ENCODE data around the gene SRA1. TPM values are rescaled to one million over a fixed set of nuclear protein-coding genes. Genes with fewer than 3 reads are reported as not detected.
"Not testable (repeated sequence)": the region's sequence is repeated elsewhere in the genome, so short reads cannot be mapped to it uniquely, and the experiment has no call there.

Gene SRA1
- 33.0 TPM for polyA plus RNA-seq (2013, experiment 1 of 2)
- polyA plus RNA-seq (2013, experiment 2 of 2), result 33.3 TPM

DNA sequence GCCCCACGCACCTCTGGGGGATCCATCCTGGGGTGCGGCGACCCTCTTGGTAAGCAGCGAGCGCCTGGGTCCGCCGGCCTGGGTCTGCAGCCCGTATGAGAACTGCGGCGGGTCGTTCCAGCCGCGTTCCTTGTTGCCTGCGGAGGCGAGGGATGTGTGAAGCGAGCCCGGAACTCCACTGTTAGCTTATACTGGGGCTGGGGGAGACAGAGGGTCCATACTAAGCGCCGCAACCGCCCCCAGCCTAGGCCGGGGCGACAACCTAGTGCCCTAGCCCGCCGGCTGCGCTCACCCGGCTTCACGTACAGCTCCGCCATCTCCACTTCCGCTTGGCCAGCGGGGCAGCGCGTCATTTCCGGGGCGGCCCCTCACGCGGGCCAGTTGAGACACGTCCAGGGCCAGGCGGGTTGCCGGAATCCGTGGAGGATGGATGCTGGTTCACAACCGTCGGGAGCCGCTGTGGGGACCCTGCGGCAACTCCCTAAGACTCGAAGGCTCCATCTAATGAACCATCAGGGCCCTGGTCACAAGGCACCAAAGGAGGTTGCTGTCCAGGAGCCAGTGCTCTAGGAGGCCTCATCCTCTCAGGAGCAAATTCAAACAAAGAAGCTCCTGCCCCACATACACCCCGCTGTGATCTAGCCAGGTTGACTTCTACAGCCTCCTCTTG lies at the start of gene SRA1:
Gene SRA1, minus strand, starts transcription at position 338 of the 670 bp plus-strand sequence. Its CDS starts 21 bp downstream, at position 317.
- peaks cover 2% of the 10 kb centered on the region for H3K4me1 ChIP-seq (ENCODE audit: control insufficient read depth, low read depth, low read length)
- peak within 1 kb of the TSS; percentile 76 for H3K4me2 ChIP-seq (ENCODE audit: low read length)
- peak within 1 kb of the TSS; percentile 39 for H3K23ac ChIP-seq (ENCODE audit: low read length)
- H3K56ac ChIP-seq (ENCODE audit: low read length), result peak within 1 kb of the TSS; percentile 94
- H3K79me2 ChIP-seq (ENCODE audit: control insufficient read depth, insufficient read depth, low read length), result peaks cover 21% of the 10 kb centered on the region
- H4K5ac ChIP-seq (ENCODE audit: low read length), result no peak within 1 kb of the TSS
- H2BK120ac ChIP-seq (ENCODE audit: low read depth, low read length), result no peak within 1 kb of the TSS
- no peak within 1 kb of the TSS for H4K8ac ChIP-seq (ENCODE audit: low read depth, low read length)
- no peak within 1 kb of the TSS for H2AK5ac ChIP-seq (ENCODE audit: low read length)
- peak within 1 kb of the TSS; percentile 89 for H3K9ac ChIP-seq (ENCODE audit: low read length)
- H3K36me3 ChIP-seq (ENCODE audit: control insufficient read depth, insufficient read depth, low read length), result no peaks in the 10 kb centered on the region
- no CpG with 5 or more reads among the region's 46 CpGs for WGBS (ENCODE audit: extremely low coverage, insufficient coverage, low lambda C conversion rate)
- H3K79me1 ChIP-seq (ENCODE audit: low read length), result peaks cover 15% of the 10 kb centered on the region
- H3K18ac ChIP-seq (ENCODE audit: low read length), result peak within 1 kb of the TSS; percentile 42
- DNase-seq, result peak; percentile 95
- H3K27me3 ChIP-seq (ENCODE audit: insufficient read depth, low read length, poor library complexity), result no peaks in the 10 kb centered on the region
- H3K4me3 ChIP-seq (ENCODE audit: low read length), result peak within 1 kb of the TSS; percentile 76
- H3K4ac ChIP-seq (ENCODE audit: low read depth, low read length), result peak within 1 kb of the TSS; percentile 88
- peak within 1 kb of the TSS; percentile 60 for H3K27ac ChIP-seq (ENCODE audit: low read depth, low read length)
- H2BK5ac ChIP-seq (ENCODE audit: low read length), result peak within 1 kb of the TSS; percentile 60
- H2BK15ac ChIP-seq (replicated peaks; ENCODE audit: low read depth), result no peak within 1 kb of the TSS

DNA sequence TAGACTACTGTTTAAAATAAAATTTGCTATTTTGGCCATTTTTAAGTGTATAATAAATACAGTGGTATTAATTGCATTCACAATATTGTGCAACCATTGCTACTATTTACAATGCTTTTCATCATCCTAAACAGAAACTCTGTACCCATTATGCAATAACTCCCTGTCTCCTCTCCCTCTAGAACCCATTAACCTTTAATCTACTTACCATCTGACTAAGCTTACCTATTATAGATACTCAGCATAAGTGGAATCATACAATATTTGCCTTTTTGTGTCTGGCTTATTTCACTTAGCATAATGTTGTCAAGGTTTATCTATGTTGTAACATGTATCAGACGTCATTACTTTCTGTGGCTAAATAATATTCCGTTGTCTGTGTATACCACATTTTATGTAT lies 49.8 kb upstream of the SRA1 start:
- WGBS (ENCODE audit: extremely low coverage, insufficient coverage, low lambda C conversion rate), result no CpG with 5 or more reads among the region's 2 CpGs
- H3K23ac ChIP-seq (ENCODE audit: low read length), result no peak overlapping the region
- H3K4ac ChIP-seq (ENCODE audit: low read depth, low read length), result no peak overlapping the region
- no peak overlapping the region for H3K4me2 ChIP-seq (ENCODE audit: low read length)
- H3K79me2 ChIP-seq (ENCODE audit: control insufficient read depth, insufficient read depth, low read length), result no peaks in the 10 kb centered on the region
- H4K5ac ChIP-seq (ENCODE audit: low read length), result no peak overlapping the region
- no peak overlapping the region for H3K27ac ChIP-seq (ENCODE audit: low read depth, low read length)
- DNase-seq, result no peak
- H4K8ac ChIP-seq (ENCODE audit: low read depth, low read length), result no peak overlapping the region
- no peak overlapping the region for H3K18ac ChIP-seq (ENCODE audit: low read length)
- H2BK15ac ChIP-seq (replicated peaks; ENCODE audit: low read depth), result no peak overlapping the region
- no peak overlapping the region for H3K9ac ChIP-seq (ENCODE audit: low read length)
- H3K4me1 ChIP-seq (ENCODE audit: control insufficient read depth, low read depth, low read length), result no peaks in the 10 kb centered on the region
- H3K36me3 ChIP-seq (ENCODE audit: control insufficient read depth, insufficient read depth, low read length), result no peaks in the 10 kb centered on the region
- no peaks in the 10 kb centered on the region for H3K27me3 ChIP-seq (ENCODE audit: insufficient read depth, low read length, poor library complexity)
- no peak overlapping the region for H2BK120ac ChIP-seq (ENCODE audit: low read depth, low read length)
- H3K56ac ChIP-seq (ENCODE audit: low read length), result no peak overlapping the region
- no peak overlapping the region for H3K4me3 ChIP-seq (ENCODE audit: low read length)
- H2AK5ac ChIP-seq (ENCODE audit: low read length), result no peak overlapping the region
- no peak overlapping the region for H2BK5ac ChIP-seq (ENCODE audit: low read length)
- no peaks in the 10 kb centered on the region for H3K79me1 ChIP-seq (ENCODE audit: low read length)

DNA sequence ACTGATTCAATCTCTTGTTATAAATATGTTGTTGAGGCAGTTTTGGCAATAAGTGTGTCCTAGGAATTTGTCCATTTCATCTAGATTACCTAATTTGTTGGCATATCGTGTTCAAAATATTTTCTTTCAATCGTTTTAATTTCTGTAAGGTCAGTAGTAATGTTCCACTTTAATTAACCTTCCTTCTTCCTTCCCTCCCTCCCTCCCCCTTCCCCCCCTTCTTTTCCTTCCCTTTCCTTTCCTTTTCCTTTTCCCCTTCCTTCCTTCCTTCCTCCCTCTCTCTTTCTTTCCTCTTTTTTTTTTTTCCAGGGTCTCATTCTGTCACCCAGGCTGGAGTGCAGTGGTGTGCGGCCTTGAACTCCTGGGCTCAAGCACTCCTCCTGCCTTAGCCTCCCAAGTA lies 48.6 kb upstream of the SRA1 start:
- Histone ChIP-seq H3K4ac (ENCODE audit: low read depth, low read length) (no peak overlapping the region), H3K4me3 (ENCODE audit: low read length) (no peak overlapping the region), H3K79me2 (ENCODE audit: control insufficient read depth, insufficient read depth, low read length) (no peaks in the 10 kb centered on the region), H3K4me2 (ENCODE audit: low read length) (no peak overlapping the region), H3K18ac (ENCODE audit: low read length) (no peak overlapping the region), H2BK15ac (replicated peaks; ENCODE audit: low read depth) (no peak overlapping the region), H2BK120ac (ENCODE audit: low read depth, low read length) (no peak overlapping the region), H4K8ac (ENCODE audit: low read depth, low read length) (no peak overlapping the region), H3K27me3 (ENCODE audit: insufficient read depth, low read length, poor library complexity) (no peaks in the 10 kb centered on the region), H4K5ac (ENCODE audit: low read length) (no peak overlapping the region), H3K36me3 (ENCODE audit: control insufficient read depth, insufficient read depth, low read length) (no peaks in the 10 kb centered on the region), H3K56ac (ENCODE audit: low read length) (no peak overlapping the region), H3K79me1 (ENCODE audit: low read length) (no peaks in the 10 kb centered on the region), H2BK5ac (ENCODE audit: low read length) (no peak overlapping the region), H2AK5ac (ENCODE audit: low read length) (no peak overlapping the region), H3K27ac (ENCODE audit: low read depth, low read length) (no peak overlapping the region), H3K9ac (ENCODE audit: low read length) (no peak overlapping the region), H3K4me1 (ENCODE audit: control insufficient read depth, low read depth, low read length) (no peaks in the 10 kb centered on the region), H3K23ac (ENCODE audit: low read length) (no peak overlapping the region)
- DNase-seq, result no peak
- WGBS (ENCODE audit: extremely low coverage, insufficient coverage, low lambda C conversion rate), result no CpG with 5 or more reads among the region's 3 CpGs

DNA sequence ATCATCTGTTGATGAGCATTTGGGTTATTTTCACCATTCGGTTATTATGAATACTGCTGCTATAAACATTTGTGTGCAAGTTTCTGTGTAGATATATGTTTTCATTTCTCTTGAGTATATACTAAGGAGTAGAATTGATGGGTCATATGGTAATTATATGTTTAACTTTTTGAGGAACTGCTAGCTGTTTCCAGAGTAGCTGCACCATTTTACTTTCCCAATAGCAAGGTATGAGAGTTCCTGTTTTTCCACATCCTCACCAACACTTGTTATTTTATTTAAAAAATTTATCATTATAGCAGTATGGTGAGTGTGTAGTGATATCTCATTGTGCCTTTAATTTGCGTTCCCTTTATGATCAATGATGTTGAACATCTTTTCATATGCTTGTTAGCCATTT lies 46.5 kb upstream of the SRA1 start:
- H3K36me3 ChIP-seq (ENCODE audit: control insufficient read depth, insufficient read depth, low read length), result no peaks in the 10 kb centered on the region
- H2BK5ac ChIP-seq (ENCODE audit: low read length), result no peak overlapping the region
- no peak overlapping the region for H4K8ac ChIP-seq (ENCODE audit: low read depth, low read length)
- H2BK15ac ChIP-seq (replicated peaks; ENCODE audit: low read depth), result no peak overlapping the region
- H3K4me3 ChIP-seq (ENCODE audit: low read length), result no peak overlapping the region
- no peaks in the 10 kb centered on the region for H3K79me2 ChIP-seq (ENCODE audit: control insufficient read depth, insufficient read depth, low read length)
- no peak overlapping the region for H3K4me2 ChIP-seq (ENCODE audit: low read length)
- H3K9ac ChIP-seq (ENCODE audit: low read length), result no peak overlapping the region
- H3K56ac ChIP-seq (ENCODE audit: low read length), result no peak overlapping the region
- H3K27me3 ChIP-seq (ENCODE audit: insufficient read depth, low read length, poor library complexity), result no peaks in the 10 kb centered on the region
- no peaks in the 10 kb centered on the region for H3K79me1 ChIP-seq (ENCODE audit: low read length)
- no peak overlapping the region for H3K27ac ChIP-seq (ENCODE audit: low read depth, low read length)
- H3K4me1 ChIP-seq (ENCODE audit: control insufficient read depth, low read depth, low read length), result no peaks in the 10 kb centered on the region
- no peak overlapping the region for H3K4ac ChIP-seq (ENCODE audit: low read depth, low read length)
- no CpG with 5 or more reads among the region's 2 CpGs for WGBS (ENCODE audit: extremely low coverage, insufficient coverage, low lambda C conversion rate)
- H2AK5ac ChIP-seq (ENCODE audit: low read length), result no peak overlapping the region
- no peak overlapping the region for H2BK120ac ChIP-seq (ENCODE audit: low read depth, low read length)
- H3K23ac ChIP-seq (ENCODE audit: low read length), result no peak overlapping the region
- no peak for DNase-seq
- H4K5ac ChIP-seq (ENCODE audit: low read length), result no peak overlapping the region
- H3K18ac ChIP-seq (ENCODE audit: low read length), result no peak overlapping the region

DNA sequence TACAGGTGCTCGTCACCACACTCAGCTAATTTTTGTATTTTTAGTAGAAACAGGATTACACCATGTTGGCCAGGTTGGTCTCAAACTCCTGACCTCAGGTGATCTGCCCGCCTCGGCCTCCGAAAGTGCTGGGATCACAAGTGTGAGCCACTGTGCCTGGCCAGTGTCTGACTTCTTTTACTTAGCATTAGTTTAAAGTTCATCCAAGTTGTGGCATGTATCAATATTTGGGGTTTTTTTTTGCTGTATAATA lies 46.1 kb upstream of the SRA1 start:
- H3K18ac ChIP-seq (ENCODE audit: low read length); H3K4me3 ChIP-seq (ENCODE audit: low read length); H3K56ac ChIP-seq (ENCODE audit: low read length); H3K4me2 ChIP-seq (ENCODE audit: low read length); H3K4me1 ChIP-seq (ENCODE audit: control insufficient read depth, low read depth, low read length); H4K8ac ChIP-seq (ENCODE audit: low read depth, low read length); H3K9ac ChIP-seq (ENCODE audit: low read length); H3K36me3 ChIP-seq (ENCODE audit: control insufficient read depth, insufficient read depth, low read length); H3K79me1 ChIP-seq (ENCODE audit: low read length); H2AK5ac ChIP-seq (ENCODE audit: low read length); H3K27ac ChIP-seq (ENCODE audit: low read depth, low read length); H2BK5ac ChIP-seq (ENCODE audit: low read length); H3K23ac ChIP-seq (ENCODE audit: low read length); H3K27me3 ChIP-seq (ENCODE audit: insufficient read depth, low read length, poor library complexity); H2BK15ac ChIP-seq (replicated peaks; ENCODE audit: low read depth); H3K4ac ChIP-seq (ENCODE audit: low read depth, low read length); H2BK120ac ChIP-seq (ENCODE audit: low read depth, low read length); H3K79me2 ChIP-seq (ENCODE audit: control insufficient read depth, insufficient read depth, low read length); H4K5ac ChIP-seq (ENCODE audit: low read length); DNase-seq: not testable (repeated sequence)
- no CpG with 5 or more reads among the region's 4 CpGs for WGBS (ENCODE audit: extremely low coverage, insufficient coverage, low lambda C conversion rate)

DNA sequence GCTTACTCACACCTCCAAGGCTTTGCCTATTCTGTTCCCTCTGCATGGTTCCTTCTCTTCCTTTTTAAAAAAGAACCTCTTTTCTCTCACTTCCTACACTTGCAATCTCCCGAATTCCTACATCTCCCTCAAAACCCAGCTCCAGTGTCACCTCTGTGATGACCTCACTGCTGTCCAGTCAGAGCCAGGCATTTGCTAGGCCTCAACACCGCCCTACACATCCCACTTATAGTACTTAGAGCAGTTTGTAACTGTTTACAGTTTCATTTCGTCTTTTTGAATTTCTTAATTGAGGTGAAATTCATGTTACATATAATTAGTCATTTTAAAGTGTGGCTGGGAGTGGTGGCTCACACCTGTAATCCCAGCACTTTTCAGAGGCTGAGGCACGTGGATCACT lies 44.9 kb upstream of the SRA1 start:
- H3K18ac ChIP-seq (ENCODE audit: low read length), result no peak overlapping the region
- no peak overlapping the region for H4K8ac ChIP-seq (ENCODE audit: low read depth, low read length)
- H3K56ac ChIP-seq (ENCODE audit: low read length), result no peak overlapping the region
- no CpG with 5 or more reads among the region's 4 CpGs for WGBS (ENCODE audit: extremely low coverage, insufficient coverage, low lambda C conversion rate)
- H3K27me3 ChIP-seq (ENCODE audit: insufficient read depth, low read length, poor library complexity), result no peaks in the 10 kb centered on the region
- H3K4ac ChIP-seq (ENCODE audit: low read depth, low read length), result no peak overlapping the region
- H3K23ac ChIP-seq (ENCODE audit: low read length), result no peak overlapping the region
- no peaks in the 10 kb centered on the region for H3K36me3 ChIP-seq (ENCODE audit: control insufficient read depth, insufficient read depth, low read length)
- no peak overlapping the region for H2BK5ac ChIP-seq (ENCODE audit: low read length)
- no peak overlapping the region for H3K4me2 ChIP-seq (ENCODE audit: low read length)
- H4K5ac ChIP-seq (ENCODE audit: low read length), result no peak overlapping the region
- no peak overlapping the region for H3K9ac ChIP-seq (ENCODE audit: low read length)
- no peak overlapping the region for H3K27ac ChIP-seq (ENCODE audit: low read depth, low read length)
- no peaks in the 10 kb centered on the region for H3K79me1 ChIP-seq (ENCODE audit: low read length)
- H3K4me1 ChIP-seq (ENCODE audit: control insufficient read depth, low read depth, low read length), result no peaks in the 10 kb centered on the region
- no peak overlapping the region for H2BK15ac ChIP-seq (replicated peaks; ENCODE audit: low read depth)
- H2BK120ac ChIP-seq (ENCODE audit: low read depth, low read length), result no peak overlapping the region
- no peak overlapping the region for H3K4me3 ChIP-seq (ENCODE audit: low read length)
- no peaks in the 10 kb centered on the region for H3K79me2 ChIP-seq (ENCODE audit: control insufficient read depth, insufficient read depth, low read length)
- no peak overlapping the region for H2AK5ac ChIP-seq (ENCODE audit: low read length)
- no peak for DNase-seq
